Esophagus squamous epithelium (tissue), 5 donors: ENCODE results near the gene RABL2B. TPM values are rescaled to one million over a fixed set of nuclear protein-coding genes. Genes with fewer than 3 reads are reported as not detected.

ENCODE experiments used
- DNase-seq: peaks from one replicate; lab custom pipeline; 2025; lab: John Stamatoyannopoulos, UW
- H3K27ac ChIP-seq, 4 donors: fragments of 200-600 bp; sonication (generic); one replicate each; pipeline ENCODE4 v1.5.1; 2016 to 2019; ENCODE audit warnings: mild to moderate bottlenecking in 1 of 4
- H3K27me3 ChIP-seq, 4 donors: fragments of 200-600 bp; sonication (generic); 1 replicate in 3 of 4; 2 replicates in 1 of 4; pipeline versions ENCODE4 v1.5.1 to v1.6.0; 2017 to 2021; ENCODE audit warnings: antibody characterized with exemption in 1 of 4
- H3K36me3 ChIP-seq, 3 donors: fragments of 200-600 bp; sonication (generic); one replicate each; pipeline ENCODE4 v1.5.1; 2016 to 2019
- H3K4me1 ChIP-seq, 3 donors: fragments of 200-600 bp; sonication (generic); one replicate each; pipeline ENCODE4 v1.5.1; 2017 to 2019
- H3K4me3 ChIP-seq, 4 donors: fragments of 200-600 bp; sonication (generic); 1 replicate in 3 of 4; 2 replicates in 1 of 4; pipeline ENCODE4 v1.5.1; 2016 to 2019; ENCODE audit warnings: mild to moderate bottlenecking in 2 of 4, moderate library complexity in 1 of 4
- H3K9me3 ChIP-seq, 3 donors: fragments of 200-600 bp; sonication (generic); one replicate each; pipeline ENCODE4 v1.5.1; 2016 to 2019
- CTCF ChIP-seq, 6 experiments: fragments of 450-650 bp in 4 of 6; fragments of 200-600 bp in 2 of 6; sonication (generic) in 2 of 6; IDR thresholded peaks; one replicate each; pipeline ENCODE4 v1.5.1; 2016 to 2019; ENCODE audit warnings: antibody characterized with exemption in 6 of 6, mild to moderate bottlenecking in 4 of 6, moderate library complexity in 4 of 6
- POLR2A ChIP-seq, 4 donors: fragments of 450-650 bp; IDR thresholded peaks; one replicate each; pipeline ENCODE4 v1.6.1; 2017; ENCODE audit warnings: antibody characterized with exemption in 4 of 4, mild to moderate bottlenecking in 4 of 4, moderate library complexity in 3 of 4
- WGBS, 2 donors: methylation state at CpG; one replicate each; pipeline ENCODE4 v1.1.5; 2018; 5-methylcytosine and 5-hydroxymethylcytosine counted together
- intact Hi-C: fragments of 100-400 bp; cut with DNase I; formaldehyde crosslinking; loops from one replicate; pipeline ENCODE4 v1.15.0; 2022
- total RNA-seq, 4 donors: library from RNA; depleted of rRNA; stranded (reverse); fragments of >200 nt; gene quantifications; one replicate each; pipeline ENCODE4 v1.1.0, GENCODE V29; 2016
- donor health status: DM: yes; HTN: yes; CAD: no.

RABL2B gene
- total RNA-seq, 4 donors from 2014 or later = 8.0 to 15.1 (median 10.7) TPM

- intact Hi-C loops = no loop called here
- Histone ChIP-seq H3K36me3 (peaks cover 0 to 61% (median 0%) of the 10 kb centered on the region in 3 donors), H3K4me3 (no peak overlapping the region), H3K27ac (no peak overlapping the region), H3K27me3 (peaks cover 0 to 35% (median 0%) of the 10 kb centered on the region in 4 donors), H3K9me3 (no peaks in the 10 kb centered on the region), H3K4me1 (peaks cover 0 to 22% (median 10%) of the 10 kb centered on the region in 3 donors)
- DNase-seq = no peak
- 71 to 79% methylated on average over 7 of the region's 7 CpGs for WGBS, 2 donors
- TF ChIP-seq POLR2A (IDR thresholded peaks at IDR 0.05) (no peak), CTCF (IDR thresholded peaks at IDR 0.05) (no peak)
These were observed 59.4 kb downstream of the RABL2B start for GRCh38 chr22:50723991-50724390.

DNA sequence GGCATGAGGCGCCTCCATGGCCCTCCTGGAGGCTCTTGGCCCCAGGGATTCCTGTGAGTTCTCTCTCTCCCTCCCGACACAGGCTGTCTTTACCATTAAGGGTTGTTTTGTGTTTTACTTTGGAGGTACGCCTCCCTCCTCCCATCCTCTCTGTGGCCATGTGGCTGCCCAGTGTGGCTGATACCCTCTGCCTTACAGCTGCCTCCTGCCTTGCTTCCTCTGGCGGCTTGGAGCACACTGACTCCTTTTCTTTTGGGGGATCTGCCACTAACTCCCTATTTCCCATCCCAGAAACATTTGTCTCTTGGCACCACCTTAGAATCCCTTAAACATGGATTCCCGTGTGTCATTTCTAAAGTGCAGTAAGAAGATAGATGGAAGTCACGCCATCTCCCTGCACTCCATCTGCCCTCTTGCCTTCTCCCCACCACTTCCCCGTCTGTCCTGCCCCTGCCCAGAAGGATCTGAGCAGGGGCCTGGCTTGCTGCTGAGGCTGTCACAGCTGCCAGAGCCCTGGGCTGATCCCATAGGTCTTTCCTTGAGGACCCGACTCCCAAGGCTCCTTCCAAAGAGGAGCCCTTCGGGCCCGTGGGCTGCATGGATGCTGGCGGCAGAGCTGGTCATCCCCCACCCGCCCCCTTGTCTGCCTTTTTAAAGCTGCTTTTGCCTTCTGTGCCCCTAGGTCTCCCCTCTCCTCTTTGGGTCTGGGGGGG lies 60.6 kb downstream of the RABL2B start:
- H3K36me3 ChIP-seq = peaks cover 0 to 53% (median 0%) of the 10 kb centered on the region in 3 donors
- H3K4me3 ChIP-seq = no peak overlapping the region
- no peaks in the 10 kb centered on the region for H3K9me3 ChIP-seq
- intact Hi-C loops = no loop called here
- TF ChIP-seq POLR2A (IDR thresholded peaks at IDR 0.05) = no peak
- no peak for TF ChIP-seq CTCF (IDR thresholded peaks at IDR 0.05)
- H3K27ac ChIP-seq = no peak overlapping the region
- WGBS, 2 donors = 92 to 95% methylated on average over 7 of the region's 12 CpGs
- peaks cover 0 to 15% (median 10%) of the 10 kb centered on the region in 3 donors for H3K4me1 ChIP-seq
- no peak for DNase-seq
- peaks cover 0 to 37% (median 0%) of the 10 kb centered on the region in 4 donors for H3K27me3 ChIP-seq

DNA sequence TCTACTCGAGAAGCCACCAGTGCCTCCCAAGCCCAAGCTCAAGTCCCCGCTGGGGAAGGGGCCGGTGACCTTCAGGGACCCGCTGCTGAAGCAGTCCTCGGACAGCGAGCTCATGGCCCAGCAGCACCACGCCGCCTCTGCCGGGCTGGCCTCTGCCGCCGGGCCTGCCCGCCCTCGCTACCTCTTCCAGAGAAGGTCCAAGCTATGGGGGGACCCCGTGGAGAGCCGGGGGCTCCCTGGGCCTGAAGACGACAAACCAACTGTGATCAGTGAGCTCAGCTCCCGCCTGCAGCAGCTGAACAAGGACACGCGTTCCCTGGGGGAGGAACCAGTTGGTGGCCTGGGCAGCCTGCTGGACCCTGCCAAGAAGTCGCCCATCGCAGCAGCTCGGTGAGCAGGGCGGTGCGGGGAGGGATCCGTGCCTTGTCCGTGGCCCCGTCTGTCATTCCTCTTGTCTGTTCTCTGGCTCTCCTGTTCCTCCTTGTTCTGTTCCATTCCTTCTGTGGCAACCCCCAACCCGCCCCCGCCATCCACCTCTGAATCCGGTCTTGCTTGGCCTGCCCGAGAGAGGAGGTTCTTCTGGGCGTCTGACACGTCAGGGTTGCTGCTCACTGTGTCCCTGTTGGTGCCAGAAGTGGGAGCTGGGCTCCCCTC lies 61.3 kb downstream of the RABL2B start:
- peaks cover 0 to 37% (median 0%) of the 10 kb centered on the region in 4 donors for H3K27me3 ChIP-seq
- WGBS, 2 donors = 90 to 94% methylated on average over 16 to 19 of the region's 33 CpGs
- no peak for DNase-seq
- H3K36me3 ChIP-seq = peaks cover 0 to 53% (median 0%) of the 10 kb centered on the region in 3 donors
- TF ChIP-seq CTCF (IDR thresholded peaks at IDR 0.05) = no peak
- no peak for TF ChIP-seq POLR2A (IDR thresholded peaks at IDR 0.05)
- no peak overlapping the region for H3K27ac ChIP-seq
- H3K9me3 ChIP-seq = no peaks in the 10 kb centered on the region
- intact Hi-C loops = no loop called here
- peaks cover 0 to 14% (median 10%) of the 10 kb centered on the region in 3 donors for H3K4me1 ChIP-seq
- no peak overlapping the region for H3K4me3 ChIP-seq

DNA sequence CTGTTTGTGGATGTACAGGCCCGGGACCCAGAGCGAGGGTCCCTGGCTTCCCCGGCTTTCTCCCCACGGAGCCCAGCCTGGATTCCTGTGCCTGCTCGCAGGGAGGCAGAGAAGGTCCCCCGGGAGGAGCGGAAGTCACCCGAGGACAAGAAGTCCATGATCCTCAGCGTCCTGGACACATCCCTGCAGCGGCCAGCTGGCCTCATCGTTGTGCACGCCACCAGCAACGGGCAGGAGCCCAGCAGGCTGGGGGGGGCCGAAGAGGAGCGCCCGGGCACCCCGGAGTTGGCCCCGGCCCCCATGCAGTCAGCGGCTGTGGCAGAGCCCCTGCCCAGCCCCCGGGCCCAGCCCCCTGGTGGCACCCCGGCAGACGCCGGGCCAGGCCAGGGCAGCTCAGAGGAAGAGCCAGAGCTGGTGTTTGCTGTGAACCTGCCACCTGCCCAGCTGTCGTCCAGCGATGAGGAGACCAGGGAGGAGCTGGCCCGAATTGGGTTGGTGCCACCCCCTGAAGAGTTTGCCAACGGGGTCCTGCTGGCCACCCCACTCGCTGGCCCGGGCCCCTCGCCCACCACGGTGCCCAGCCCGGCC lies 62.1 kb downstream of the RABL2B start:
- Histone ChIP-seq H3K4me3 (no peak overlapping the region), H3K9me3 (no peaks in the 10 kb centered on the region), H3K36me3 (peaks cover 0 to 45% (median 0%) of the 10 kb centered on the region in 3 donors), H3K27ac (no peak overlapping the region), H3K27me3 (peaks cover 0 to 37% (median 0%) of the 10 kb centered on the region in 4 donors), H3K4me1 (peaks cover 0 to 14% (median 10%) of the 10 kb centered on the region in 3 donors)
- DNase-seq = no peak
- TF ChIP-seq POLR2A (IDR thresholded peaks at IDR 0.05) = no peak
- TF ChIP-seq CTCF (IDR thresholded peaks at IDR 0.05) = no peak
- WGBS, 2 donors = no CpG with 5 or more reads among the region's 32 CpGs
- intact Hi-C loops = no loop called here
